GM04503 (cell line): ENCODE measurements around the gene ADAMTS20.
"Not testable (repeated sequence)": the region's sequence is repeated elsewhere in the genome, so short reads cannot be mapped to it uniquely, and the experiment has no call there.

Experiments
- DNase-seq: peaks from one replicate; pipeline ENCODE4 v3.0.0-alpha.2; 2012; ENCODE audit warnings: low read depth

Gene ADAMTS20, protein sequence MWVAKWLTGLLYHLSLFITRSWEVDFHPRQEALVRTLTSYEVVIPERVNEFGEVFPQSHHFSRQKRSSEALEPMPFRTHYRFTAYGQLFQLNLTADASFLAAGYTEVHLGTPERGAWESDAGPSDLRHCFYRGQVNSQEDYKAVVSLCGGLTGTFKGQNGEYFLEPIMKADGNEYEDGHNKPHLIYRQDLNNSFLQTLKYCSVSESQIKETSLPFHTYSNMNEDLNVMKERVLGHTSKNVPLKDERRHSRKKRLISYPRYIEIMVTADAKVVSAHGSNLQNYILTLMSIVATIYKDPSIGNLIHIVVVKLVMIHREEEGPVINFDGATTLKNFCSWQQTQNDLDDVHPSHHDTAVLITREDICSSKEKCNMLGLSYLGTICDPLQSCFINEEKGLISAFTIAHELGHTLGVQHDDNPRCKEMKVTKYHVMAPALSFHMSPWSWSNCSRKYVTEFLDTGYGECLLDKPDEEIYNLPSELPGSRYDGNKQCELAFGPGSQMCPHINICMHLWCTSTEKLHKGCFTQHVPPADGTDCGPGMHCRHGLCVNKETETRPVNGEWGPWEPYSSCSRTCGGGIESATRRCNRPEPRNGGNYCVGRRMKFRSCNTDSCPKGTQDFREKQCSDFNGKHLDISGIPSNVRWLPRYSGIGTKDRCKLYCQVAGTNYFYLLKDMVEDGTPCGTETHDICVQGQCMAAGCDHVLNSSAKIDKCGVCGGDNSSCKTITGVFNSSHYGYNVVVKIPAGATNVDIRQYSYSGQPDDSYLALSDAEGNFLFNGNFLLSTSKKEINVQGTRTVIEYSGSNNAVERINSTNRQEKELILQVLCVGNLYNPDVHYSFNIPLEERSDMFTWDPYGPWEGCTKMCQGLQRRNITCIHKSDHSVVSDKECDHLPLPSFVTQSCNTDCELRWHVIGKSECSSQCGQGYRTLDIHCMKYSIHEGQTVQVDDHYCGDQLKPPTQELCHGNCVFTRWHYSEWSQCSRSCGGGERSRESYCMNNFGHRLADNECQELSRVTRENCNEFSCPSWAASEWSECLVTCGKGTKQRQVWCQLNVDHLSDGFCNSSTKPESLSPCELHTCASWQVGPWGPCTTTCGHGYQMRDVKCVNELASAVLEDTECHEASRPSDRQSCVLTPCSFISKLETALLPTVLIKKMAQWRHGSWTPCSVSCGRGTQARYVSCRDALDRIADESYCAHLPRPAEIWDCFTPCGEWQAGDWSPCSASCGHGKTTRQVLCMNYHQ (N-terminal part only)

DNA sequence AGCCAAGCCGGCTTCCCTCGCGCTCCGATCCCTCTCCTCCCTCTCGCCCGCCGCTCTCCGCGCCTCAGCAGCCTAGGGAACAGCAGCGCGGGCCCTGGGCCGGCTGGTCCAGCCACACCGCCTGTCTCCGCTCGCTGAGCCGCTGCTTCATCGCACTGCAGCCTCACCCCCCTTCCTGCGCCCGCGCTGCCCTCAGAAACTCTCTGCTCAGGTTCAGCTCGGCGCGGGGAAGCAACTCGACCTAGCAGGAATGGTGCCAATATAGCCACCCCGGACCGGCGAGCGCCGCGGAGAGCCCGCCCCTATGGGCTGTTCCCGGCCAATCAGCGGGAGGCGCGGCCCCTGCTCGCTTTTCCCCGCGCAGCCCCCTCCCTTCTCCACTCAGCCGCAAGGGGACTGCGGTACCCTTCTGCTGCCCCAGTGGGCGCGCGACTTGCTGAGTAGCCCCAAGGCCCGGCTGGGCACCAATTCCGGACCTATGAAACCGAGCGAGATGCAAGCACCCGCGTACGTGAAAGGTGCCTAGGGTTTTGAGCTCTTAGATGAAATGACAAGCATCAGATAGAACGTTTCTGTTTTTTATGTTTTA, at the start of gene ADAMTS20:
ADAMTS20 (minus strand) TSS at position 233 of the 589 bp plus-strand sequence. CDS start 282 bp downstream, outside the sequence.
- DNase-seq: no peak

DNA sequence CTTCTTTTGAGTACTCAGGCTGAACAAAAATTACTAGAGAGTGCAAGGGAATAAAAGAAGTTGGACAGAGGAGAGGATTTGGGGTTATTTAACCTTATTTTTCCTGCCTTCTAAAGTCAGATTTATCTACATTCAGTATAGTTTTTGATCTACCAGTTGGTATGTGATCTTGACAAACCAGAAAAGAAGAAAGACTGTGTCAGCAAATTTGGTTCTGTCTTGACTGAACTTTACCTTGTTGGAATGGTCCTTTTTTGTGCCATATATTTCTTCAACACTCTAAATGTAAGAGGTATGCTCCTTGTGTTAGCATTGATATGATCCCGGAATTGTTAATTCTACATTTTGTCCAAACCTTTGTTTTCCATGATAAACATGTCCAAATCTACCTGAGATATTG, 47.7 kb upstream of the ADAMTS20 start:
- DNase-seq: no peak

DNA sequence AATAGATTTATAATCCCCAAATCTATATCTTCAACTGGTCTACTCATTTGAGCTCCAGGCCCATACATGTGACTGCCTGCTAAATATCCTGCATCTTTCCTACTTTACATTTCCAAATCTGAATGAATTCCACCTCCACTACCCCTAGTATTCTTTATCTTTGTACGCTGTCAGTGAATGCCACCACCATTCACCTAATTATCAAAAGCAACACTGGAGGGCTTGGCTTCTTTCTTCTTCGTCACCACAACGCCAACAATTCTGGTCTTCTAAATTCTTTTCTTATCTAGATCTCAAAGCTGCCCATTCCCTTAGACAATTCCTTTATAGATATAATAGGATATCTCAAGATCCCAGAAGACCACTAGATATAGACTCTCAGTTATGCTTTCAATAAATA, 47.1 kb upstream of the ADAMTS20 start:
- no peak for DNase-seq

DNA sequence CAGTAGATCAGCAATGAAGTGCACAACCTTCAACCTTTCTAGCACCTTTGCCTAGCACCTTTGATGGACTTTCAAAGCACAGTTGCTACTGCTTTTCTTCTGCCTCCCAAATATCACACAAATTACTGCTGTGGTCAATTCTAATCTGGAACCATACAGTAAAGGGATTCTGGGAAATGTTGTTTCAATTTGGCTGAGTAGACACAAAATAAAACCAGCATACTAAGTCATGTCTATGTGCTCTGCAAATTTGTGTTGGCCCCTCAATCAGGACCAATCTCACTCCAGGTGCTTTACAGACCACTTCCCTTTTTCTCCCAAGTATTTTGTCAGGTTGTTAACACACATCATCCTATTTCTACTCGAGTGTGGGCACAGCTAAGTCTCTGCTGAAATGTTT, 38.3 kb upstream of the ADAMTS20 start:
- DNase-seq: no peak

DNA sequence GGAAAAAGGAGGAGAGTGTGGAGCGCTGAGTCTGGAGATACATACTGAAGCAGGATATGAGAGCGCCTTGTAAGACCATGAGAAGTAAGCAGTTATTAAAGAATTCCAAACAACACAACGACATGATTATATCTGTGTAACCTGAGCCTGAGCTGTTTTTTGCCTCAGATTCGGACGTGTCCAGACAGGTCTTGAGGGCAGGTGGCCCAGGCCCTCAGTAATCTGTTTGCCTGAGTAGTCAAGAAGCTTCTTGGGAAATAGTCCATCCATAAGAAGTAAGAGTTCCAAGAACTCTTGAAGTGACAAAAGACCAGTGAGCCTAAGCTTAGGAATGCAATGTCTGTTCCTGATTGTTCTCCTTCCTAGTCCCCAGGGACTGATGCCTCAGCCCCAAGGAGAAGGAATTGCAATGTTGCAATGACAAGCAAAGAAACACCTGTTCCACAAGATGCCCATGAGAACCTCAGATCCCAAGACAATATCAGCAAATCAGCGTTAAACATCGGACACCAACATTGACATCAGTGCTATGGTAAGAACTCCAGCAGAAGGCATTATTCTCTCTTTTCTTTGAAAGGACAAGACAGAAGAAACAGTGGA, 34.7 kb upstream of the ADAMTS20 start:
- no peak for DNase-seq

DNA sequence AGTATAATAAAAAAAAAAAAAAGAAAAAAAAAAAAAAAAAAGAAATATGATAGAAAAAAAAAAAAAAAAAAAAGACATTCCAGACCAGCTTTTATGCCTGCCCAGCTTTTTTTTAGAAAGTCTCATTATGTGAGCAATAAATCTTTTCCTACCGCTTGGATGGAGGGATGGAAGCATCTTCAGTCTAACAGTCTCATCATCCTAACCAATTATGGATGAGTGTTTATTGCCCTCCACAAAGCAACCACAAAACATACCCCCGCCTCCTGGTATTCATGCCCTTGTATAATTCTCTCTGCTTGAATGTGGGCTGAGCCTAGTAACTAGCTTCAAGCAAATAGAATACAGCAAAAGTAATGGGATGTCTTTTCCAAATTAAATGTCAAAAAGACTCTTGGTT, 33.7 kb upstream of the ADAMTS20 start:
- no peak for DNase-seq

DNA sequence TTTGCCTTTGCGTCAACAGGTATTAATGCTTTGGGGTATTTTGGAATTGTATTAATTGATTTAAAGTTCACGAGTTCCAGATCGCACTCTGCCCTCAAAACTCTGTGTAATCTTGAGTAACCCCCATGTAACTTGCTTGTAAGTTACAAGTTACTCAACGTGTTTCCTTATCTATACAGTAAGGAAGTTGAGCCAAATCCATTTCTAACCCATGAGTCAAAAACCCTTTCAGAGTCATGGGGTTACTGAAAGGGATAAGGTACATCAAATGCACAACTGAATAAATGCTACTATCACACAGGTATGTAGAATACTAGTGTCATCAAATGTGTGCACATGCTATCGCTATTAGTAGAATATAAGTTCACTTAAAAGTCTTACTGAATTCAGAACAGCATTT, 28.6 kb upstream of the ADAMTS20 start:
- DNase-seq: no peak

DNA sequence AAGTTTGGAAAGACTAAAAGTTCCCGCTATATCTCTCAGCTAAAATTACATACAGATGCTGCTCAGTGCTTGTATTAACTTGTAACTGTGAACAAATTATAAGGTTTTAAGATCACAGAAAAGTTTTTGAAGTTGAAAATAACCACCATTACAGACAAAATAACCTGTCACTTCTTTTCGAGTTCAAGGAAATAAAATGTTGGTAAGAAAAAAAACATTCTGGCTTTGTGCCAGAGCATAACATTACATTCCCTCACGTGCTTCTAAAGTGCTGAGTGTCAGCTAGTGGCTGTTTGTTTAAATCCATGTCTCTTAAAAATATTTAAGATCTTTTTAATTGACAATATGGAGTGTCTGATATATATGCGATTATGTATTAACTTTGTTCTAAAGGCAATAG, 27.2 kb upstream of the ADAMTS20 start:
- no peak for DNase-seq

DNA sequence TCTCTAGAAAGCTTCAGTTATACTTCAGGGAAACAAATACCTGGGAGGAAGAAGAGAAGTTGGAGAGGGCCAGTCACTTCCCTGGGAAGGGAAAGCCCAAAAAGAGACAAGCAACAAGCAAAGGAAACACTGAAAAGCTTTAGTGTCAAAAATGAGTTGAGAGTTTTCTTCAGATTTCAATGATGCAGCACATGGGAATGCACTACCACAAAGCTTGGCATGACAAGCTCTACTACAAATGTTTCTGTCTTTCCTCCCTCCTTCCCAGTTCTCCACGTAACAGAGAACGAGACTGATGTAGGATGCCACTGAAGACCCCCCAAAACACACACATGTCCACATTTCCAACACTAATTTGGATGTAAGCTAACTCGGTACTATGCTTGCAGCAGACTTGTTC, 26.8 kb upstream of the ADAMTS20 start:
- DNase-seq: no peak

DNA sequence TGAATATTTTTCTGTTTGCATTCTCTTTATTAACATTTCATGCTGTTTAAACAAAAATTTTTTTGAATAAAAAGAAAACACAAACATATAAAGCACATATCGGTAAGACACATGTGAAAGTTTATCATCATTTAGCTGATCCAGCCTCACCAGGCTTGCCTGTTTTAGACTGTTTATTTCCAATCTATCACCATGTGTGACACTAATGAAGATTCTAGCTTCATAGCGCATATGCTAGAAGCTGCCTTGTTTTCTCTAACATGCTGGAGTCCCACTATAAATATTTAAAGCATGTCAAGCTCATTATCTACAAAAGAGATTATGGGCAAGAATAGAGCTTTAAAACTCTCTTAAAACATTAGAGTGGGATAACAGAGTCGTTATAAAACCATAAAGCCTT, 25.4 kb upstream of the ADAMTS20 start:
- DNase-seq: no peak

DNA sequence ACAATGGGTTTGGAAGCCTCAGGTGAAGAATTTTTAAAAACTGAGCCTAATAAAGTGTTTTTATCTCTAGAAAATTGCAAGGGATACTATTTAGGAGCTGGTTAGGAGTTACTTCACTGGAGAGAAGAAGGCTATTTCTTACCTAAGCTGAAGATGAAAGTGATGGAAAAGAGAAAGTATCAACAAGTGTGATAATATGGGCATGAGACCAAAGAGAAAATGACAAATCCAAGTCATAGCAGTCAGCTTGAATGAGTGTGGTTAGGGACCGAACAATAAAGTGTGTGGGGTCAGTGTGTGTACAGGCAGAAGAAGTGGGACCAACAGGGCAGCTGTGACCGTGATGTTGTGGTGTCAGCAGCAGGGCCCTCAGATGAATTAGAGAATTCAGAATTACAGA, 24.2 kb upstream of the ADAMTS20 start:
- DNase-seq: no peak

DNA sequence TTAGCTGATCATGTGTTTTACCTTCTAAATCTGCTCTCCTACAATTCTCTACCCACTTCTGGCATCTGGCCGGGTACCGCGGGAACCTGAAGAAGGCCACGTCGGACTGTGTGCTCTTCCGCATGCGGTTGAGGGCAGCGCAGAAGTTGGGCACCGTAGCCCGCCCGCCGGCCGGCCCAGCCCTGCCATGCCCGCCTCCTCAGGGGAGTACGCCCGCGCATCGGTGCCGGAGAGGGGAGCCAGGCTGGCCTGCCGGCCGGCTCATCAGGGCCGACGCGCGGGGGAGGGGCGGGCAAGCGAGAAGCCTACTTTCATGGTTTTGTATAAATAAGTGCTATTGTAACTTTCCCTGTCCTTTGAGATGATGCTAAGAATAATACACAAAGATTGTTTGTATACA, 19.9 kb upstream of the ADAMTS20 start:
- DNase-seq: no peak

DNA sequence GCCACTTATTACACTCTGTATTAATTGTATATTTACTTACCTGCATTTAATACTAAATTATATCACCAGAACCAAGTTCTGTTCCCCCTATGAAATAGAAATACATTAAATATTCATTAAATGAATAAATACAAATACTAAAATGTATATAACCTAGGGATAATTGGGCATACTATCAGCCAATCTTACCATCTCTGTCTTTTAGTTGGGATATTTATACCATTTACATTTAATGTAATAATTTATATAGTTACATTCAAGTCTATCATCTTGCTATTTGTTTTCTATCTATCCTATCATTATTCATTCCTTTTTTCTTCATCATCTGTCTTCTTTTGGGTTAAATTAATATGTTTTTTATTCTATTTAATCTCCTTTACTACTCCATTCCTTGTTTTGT, 4.1 kb upstream of the ADAMTS20 start:
- no peak for DNase-seq

DNA sequence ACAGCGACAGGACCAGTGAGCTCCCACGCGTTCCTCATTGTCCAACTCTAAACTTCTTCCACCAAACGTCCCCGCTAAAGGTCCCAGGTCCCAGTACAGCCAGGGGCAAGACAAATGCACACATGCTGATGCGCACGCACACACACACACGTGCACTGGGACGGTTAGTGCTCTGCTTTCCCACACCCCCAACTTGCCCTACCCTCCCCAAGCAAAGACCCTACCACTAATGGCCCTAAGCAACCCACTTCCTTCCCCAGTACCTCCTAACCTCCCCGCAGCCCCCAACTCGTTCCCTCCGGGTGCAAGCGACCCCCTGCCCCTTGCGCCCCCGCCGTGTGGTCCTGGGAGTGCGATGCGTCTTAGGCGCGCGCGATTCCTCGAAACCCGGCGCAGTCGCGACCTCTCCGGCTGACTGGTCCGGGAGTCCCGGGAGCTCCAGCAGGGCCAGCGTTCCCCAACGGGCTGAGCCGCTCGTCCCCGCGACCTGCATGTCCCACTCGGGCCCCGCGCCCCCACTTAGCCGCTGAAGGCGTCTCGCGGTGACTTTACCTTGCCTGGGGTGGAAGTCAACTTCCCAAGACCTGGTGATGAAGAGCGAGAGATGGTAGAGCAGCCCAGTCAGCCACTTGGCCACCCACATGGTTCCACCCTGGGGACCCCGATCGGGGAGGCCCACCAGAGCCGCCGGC, 578 bp downstream of the ADAMTS20 start:
- DNase-seq: no peak

DNA sequence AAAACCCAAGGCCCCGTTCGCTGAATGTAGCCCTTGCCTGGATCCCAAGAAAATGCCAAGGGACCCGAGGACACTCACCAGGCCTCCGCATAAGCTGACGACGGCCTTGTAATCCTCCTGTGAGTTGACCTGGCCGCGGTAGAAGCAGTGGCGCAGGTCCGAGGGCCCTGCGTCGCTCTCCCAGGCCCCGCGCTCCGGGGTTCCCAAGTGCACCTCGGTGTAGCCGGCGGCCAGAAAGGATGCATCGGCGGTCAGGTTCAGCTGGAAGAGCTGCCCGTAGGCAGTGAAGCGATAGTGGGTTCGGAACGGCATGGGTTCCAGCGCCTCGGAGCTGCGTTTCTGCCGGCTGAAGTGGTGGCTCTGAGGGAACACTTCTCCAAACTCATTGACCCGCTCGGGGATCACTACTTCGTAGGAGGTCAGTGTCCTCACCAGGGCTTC, 1.2 kb downstream of the ADAMTS20 start:
- DNase-seq: no peak

DNA sequence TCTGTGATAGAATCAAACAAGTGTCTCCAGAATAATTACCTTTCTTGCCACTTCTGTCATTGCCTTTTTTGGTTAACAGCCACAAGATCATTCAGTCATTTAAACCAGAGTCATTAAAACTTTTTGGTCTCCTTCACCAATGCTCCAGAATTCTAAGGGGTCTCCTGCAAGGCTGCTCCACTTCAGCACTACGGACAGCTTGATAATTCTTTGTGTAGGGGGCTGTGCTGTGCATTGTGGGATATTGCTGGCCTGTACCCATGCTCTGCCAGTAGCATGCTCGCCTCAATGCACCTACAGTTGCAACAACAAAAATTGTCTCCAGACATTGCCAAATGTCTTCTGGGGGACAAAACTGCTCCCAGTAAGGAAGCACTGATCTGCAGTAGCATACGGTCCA, 7.3 kb downstream of the ADAMTS20 start:
- no peak for DNase-seq

DNA sequence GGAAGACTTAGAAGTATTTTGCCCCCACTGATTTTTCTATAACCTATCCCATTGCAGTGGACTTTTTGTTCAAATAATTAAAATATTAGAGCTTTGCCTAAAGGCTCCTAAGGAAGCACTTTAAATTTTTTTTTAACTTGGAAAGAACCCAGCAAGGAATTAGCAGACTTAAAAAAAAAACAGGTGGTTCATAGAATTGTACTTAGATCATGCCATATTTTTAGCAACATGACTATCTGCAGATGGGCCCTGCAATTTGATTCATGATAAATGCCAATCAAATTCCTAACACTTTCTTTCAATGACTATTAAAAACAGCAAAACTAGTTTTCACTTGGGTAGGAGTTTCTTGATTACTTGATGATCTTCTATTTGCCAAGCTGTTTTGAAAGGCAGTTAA, 11.5 kb downstream of the ADAMTS20 start:
- DNase-seq: no peak

DNA sequence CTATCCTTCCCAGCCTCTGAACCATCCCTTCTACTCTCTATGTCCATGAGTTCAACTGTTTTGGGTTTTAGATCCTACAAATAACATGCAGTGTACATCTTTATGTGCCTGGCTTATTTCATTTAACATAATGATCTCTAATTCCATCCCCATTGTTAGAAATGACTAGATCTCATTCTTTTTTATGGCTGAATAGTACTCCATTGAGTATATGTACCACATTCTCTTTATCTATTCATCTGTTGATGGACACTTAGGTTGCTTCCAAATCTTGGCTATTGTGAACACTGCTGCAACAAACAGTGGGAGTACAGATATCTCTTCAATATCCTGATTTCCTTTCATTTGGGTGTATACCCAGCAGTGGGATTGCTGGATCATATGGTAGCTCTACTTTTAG, 14.3 kb downstream of the ADAMTS20 start:
- DNase-seq: not testable (repeated sequence)

DNA sequence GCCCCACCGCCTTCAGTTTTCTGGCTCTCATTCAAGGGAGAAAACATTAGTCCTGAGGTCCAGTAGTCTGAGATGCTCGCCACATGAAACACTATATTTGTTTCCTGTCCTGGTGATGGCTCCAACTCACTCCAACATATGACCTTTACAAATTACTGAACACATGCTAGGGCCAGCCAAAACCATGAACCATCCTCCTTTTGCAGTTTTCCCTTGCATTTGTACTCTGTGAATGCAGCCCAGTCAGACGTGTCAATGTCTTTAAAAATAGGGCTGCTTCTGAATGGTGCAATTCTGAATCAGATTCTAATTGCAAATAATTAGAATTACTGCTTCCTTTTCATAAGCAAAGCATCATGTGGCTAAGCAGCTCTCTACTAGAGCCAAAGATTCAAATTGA, 36.0 kb downstream of the ADAMTS20 start:
- DNase-seq: no peak

DNA sequence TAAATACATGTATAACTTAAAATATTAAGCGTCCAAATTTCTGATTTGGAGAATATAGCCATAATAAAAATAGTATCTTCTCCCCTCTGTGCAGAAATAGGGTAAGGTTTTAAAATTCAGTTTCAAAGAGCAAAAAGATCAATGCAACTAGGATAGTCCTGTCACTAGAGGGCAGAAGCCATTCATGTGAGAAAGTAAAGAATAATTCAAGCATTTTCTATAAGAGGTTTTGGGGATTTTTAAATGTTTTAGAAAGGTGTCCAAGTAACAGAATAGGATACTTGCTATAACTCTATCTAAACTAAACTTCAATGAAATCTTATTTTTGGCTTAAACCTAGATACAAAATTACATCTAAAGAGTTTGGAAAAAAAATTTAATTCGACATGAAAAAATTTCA, 50.3 kb downstream of the ADAMTS20 start:
- DNase-seq: no peak

DNA sequence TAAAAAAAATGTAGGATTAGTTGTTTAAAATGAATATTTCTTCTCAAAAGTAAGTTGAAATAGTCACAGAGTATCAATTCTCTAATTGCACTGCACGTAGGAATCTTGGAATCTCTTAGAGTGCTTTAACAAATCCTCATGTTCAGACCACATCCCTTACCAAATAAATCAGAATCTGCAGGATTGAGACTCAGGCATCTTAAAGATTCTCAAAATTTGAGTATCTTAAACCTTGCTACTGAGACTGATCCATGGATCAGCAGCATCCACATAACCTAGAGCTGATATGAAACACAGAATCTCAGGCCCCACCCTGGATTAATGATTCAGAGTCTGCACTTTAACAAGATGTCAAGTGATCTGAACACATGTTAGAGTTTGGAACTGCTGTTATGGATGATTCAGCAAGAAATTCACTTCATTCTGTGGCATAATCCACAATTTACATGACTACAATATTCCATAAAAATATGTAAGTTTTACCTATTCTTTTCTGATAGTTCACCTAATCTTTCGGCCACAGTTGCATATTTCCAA, 58.7 kb downstream of the ADAMTS20 start:
- no peak for DNase-seq
